HG03039 (cell line): ENCODE data around the gene SGIP1.

Experiments
- ATAC-seq: cut with Tn5 transposase; IDR thresholded peaks from one replicate; pipeline ENCODE4 v1.9.1; 2021; ENCODE audit warnings: mild to moderate bottlenecking, moderate library complexity; ENCODE audit not compliant: unreplicated experiment

SGIP1 gene

DNA sequence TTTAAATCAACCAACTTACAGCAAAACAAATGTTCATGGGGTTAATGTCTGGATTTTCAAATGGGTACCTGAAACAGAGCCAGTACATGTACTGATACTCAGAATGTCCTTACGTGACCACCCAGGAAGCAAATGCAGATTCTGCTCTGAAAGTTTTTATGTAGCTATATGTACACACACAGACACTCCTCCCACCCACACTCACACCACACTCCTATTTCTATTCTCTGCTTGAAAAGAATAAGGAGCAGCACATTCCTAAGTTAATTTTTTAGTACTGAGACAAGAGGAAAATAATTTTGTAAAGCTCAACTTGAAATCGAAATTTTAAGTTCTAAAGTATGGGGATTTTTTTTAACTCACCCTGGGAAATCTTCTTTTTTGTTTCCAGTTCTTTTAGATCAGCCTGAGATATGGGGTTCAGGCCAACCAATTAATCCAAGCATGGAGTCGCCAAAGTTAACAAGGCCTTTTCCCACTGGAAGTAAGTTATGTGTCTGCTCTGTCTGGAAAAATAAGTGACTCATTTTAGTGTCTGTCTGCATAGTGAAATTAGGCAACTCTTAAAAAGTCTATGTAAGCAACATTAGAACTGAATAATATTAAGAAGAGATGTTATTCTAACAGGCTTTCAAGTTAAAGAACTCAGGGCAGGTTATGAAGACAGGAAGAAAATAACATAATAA lies 142.8 kb downstream of the SGIP1 start:
- ATAC-seq: no peak

DNA sequence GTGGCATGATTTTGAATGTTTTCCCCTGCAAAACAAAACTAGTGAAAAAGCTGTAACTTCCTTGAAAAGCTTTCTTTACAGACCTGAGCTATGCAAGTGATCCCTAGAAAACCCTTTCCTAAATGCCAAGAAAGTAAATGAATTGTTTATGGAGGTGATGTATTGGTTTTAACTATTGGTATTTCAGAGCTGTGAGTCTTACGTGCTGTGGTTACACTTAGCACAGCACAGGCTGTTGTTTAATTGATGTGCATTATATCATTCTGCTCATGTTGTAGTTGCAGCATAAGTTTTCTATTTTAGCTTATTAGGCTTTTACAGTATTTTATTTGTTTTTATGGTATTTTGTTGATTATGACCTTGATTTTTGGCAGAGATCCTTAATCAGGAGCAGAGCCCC lies 144.2 kb downstream of the SGIP1 start:
- ATAC-seq: no peak

DNA sequence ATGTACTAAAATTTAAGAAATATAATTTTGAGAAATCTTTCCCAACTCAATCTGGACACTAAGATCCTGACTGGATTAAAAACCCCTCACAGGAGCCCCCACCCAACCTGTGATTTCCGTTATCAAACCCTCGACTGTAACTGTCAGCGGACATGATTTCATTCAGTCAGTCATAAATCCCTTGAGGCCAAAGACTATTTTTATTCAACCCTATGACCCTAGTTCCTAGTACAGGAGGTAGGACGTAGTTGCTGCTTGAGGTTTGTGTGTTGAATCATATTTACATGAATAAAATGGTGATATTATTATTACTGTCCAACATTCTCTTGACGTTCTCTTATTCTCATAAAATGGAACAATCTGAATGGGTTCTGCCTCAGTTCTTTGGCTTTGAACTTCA lies 145.2 kb downstream of the SGIP1 start:
- ATAC-seq: no peak

DNA sequence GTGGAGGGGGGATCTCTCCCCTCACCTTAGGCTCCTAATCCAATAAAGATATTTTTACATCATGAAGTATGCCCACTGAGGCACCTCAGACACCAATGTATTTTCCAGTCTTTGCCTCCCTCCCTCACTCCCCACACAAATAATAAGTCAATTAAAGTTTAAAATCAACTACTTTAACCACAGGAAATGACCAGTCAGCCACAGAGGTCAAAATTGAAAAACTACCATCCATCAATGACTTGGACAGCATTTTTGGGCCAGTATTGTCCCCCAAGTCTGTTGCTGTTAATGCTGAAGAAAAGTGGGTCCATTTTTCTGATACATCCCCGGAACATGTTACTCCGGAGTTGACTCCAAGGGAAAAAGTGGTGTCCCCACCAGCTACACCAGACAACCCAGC lies 147.7 kb downstream of the SGIP1 start:
- no peak for ATAC-seq

DNA sequence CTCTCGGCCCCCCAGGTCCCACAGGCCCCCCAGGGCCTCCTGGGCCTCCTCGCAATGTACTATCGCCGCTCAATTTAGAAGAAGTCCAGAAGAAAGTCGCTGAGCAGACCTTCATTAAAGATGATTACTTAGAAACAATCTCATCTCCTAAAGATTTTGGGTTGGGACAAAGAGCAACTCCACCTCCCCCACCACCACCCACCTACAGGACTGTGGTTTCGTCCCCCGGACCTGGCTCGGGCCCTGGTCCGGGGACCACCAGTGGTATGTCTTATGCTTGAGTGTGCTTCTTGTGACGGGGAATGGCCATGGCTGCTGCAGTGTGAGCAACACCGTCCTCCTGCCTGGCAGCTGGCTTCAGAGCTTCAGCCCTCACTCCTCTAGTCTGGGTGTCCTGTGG lies 148.2 kb downstream of the SGIP1 start:
- ATAC-seq: no peak

DNA sequence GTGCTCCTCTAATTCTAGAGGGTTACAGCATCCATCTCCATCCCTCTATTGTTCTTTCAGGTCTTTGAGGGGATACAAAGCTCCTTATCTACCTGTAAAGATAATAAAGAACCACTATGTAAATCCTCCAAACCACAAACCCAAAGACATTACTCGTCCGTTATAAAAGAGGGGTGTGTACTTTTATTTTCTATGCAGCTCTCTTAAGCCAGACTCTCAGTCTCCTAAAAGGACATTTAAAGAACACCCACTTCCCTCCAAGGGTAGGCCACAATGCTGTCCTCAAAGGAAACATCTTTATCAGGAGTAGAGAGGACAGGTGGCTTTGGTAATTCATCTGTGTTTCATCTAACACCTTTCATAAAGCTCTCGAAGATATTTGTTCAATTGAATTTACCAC lies 150.4 kb downstream of the SGIP1 start:
- ATAC-seq: no peak

DNA sequence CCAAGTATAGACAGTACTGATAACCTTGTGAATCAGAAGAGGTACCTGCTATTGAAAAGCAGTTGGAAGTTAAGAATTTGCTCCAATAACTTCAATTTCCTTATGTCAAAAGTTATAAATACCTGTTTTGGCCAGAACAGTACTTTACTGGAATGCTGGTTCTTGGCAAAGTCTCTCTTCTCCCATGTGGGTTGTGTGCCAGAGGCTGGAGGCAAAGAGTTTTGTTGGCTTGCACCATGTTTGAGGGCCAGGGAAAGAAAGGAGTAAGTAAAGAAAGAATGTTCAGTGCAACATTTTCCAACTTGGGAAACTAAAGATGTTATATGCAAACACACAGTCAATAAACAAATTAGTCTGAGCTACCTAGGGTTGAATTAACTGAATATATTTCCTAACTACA lies 151.3 kb downstream of the SGIP1 start:
- ATAC-seq: no peak

DNA sequence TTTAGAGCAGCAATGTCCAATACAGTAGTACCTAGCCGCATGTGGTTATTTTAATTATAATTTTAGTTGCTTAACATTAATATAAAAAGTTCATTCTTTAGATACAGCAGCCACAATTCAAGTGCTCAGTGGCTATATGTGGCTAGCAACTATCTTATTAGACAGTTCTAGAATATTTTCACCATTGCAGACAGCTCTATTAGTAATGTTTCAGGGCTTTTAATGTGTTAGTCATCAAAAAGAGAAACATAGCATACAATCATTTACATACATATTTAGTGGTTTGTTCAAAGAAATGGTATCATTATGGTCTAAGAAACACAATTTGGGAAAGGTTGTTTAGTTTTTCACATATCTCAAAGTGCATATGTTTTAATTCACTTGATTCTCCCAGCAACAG lies 151.7 kb downstream of the SGIP1 start:
- ATAC-seq: no peak

DNA sequence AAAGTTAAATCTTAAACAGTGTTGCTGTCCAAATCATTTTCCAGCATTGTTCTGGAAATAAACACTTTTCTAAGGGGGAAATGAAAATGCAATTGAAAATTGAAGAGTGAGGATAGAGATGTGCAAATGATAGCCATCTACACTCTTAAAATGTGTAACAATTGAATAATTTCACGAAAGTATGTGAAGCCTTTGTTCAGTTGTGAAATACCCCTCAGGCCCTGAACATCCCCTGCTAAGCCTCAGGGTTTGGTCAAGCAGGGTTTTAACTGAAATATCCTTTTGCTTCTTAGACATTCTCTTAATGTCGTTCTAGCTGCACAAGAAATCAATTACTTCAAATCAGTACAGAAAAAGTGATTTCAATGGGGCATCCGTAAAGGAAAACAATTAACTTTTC lies 152.5 kb downstream of the SGIP1 start:
- ATAC-seq: no peak

DNA sequence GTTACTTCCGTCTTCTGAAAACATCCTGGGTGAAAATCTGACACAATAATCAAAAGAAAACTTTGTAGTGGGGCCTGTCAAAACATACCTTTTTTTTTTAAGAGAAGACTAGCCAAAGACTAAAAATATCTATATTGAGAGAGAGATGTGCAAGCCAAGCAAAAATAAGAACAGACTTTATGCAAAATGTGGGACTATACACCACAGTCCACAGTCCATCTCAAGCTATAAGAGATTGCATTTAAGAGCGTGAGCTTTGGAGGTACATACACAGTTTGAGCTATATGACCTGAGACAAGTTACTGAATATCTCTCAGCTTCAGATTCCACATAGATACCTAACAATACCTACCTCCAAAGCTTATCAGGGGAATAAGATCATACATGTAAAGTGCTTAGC lies 153.4 kb downstream of the SGIP1 start:
- no peak for ATAC-seq

DNA sequence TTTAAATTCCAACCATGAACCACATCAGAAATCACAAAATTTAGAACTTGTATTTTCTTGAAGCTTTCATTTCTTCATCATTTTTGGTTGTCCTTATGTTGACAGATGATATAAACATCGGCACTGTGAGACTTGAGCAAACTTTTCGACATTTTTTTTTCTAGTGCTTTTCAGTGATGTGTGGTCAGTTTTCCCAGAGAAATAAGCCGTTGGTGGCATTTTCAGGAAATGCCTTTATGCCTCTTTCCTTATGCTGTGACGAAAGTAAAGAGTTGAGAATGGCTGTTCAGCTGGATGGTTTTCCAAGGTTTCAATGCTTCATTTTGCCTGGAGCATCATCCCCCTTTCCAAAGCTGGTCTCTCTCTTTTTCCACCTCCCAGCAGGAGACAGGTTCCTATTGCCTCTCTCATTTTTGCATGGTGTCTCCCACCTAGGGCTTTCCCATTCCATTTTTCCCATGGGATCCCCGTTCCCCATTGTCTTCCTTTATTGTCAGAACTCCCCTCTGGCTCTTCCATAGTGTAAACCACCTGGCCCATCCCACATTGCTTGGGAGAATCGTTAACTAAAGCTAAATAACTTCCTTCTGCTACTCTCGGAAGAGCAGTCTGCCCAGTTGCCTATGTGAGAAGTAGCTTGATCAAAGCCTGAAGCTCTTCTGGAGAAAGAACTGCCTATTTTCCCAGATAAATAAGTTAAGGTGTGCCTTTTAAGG lies 156.9 kb downstream of the SGIP1 start:
- ATAC-seq: no peak

DNA sequence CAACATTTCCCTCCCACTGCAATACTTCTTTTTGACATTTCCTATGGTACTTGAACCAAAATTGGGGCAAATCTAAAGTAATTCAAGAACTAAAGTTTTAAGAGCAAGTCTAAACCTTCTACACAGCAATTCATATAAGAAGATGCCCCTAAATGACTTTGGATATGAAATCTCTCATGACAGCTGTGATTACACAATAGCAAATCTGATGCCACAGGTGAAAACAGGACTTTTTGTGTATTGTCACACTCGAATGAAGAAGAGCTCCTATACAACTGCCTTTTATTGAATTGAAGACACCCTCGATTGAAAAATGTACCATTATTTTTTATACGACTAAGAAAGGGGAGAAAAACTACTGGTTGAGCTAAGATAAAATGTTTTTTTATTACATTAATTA lies 158.7 kb downstream of the SGIP1 start:
- ATAC-seq: no peak

DNA sequence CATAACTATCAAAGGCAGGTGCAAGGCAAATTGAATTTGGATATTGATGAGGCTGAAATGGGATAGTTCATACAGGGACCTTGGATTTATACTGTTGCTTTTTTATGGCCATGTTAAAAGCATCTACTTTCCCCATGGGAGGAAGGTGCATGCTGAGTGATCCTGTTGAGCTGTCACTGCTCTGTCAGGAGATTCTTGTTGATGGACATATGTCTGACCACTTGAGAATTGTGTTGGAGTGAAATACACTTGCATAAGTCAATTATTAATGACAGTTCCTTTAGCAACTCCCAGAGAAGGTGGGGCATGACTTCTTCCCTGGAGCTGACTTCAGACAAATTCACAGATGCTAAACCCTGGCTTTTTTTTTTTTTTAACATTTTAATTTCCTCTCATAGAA lies 159.9 kb downstream of the SGIP1 start:
- ATAC-seq: no peak

DNA sequence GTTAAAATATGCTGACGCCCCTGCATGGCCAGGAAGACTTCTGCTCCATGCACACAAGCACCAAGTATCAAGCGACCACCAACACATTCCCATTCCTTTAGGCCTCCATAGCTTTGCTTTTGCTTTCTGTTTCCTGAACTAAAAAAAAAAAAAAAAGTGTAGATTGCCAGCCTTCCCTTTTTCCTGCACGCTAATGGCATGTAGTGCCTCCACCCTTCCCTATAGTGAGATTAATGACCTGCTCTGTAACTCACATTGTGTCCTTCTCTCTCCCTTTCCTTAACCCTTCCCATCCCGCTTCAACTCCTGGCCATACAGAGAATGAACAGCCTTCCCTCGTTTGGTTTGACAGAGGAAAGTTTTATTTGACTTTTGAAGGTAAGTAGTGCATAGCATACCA lies 161.2 kb downstream of the SGIP1 start:
- ATAC-seq: no peak

DNA sequence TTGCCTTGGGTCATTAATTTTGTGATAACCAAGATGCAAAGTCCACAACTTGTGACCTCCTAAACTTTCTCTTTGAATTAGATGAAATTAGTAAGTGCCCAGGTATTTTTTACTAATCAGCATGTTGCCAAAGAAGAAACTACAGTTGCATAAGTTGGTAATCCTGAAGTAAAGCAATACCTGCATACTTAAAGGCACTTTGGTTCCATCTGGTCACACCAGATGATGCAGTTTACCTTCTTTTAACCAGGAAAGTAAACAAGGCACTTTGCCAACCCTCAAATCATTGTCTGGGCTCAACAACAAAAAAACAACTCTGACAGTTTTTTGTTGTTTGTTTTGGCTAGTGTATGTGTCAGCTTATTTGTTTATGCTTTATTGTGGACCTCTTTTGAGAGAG lies 162.8 kb downstream of the SGIP1 start:
- no peak for ATAC-seq

DNA sequence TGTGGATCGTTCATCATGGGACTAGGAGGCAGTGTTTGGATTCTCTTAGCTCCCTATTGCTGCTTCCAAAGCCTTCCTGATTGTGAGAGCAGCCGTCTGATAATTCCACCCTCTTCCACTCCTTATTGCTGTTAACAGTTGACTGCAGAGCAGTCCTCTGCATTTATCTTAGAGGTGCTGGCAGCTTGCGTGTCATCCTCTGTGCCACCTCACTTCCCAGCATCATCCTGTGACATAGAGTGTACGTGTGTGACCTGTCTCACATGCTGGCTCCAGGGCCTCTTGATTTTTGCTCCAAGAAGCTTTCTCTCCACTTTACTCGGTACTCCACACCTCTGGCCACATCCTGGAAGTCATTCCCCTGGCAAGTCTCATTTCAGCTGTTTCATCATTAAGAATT lies 165.3 kb downstream of the SGIP1 start:
- ATAC-seq: no peak

DNA sequence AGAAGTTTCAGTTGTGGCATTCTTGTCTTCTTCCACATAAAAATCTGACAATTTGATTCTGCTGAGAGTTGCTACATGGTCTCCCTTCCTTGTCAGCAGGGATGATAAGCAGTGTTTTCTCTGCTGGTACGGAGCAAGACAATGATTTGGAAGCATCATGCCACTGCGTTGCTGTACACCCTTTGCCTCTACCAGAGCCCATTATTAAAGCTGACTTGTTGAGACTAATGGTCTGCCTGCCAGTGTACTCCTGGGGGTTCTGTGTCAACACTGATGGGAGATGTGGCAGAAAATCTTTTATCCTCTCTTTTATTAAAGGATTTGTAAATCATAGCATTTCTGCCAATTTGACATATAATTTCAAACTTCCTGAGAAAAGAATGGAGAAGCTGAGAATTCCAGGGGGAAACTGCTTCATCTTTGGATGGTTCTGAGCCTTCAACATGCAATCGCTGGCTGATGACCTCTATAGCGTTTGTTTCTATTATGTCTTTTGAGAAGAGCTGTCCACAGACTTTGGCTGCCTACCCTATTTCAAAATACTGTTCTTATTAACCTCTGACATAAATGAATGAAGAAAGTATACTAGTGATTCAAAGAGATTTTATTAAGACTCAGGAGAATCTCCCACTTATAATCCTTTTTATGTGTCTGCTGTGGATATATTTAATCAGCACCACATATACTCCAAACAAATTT lies 170.4 kb downstream of the SGIP1 start:
- no peak for ATAC-seq

DNA sequence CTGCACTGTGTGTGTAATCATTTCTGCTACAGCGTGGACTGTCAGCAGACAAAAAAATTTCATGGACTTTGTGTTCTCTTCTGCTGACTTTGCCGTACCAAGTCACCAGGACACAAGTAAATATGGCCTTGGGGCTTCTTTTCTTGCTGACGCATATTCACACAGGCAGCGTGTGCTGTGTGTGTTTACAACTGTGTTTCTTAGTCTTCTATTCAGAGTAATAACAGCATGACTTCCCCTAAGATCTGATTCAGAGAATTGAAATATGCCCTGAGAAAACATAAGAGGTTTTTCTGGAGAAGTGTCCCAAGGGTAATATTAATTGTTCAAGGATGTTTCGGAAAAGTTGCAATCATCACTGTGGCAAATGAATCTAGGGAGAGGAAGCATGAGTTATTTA lies 171.2 kb downstream of the SGIP1 start:
- no peak for ATAC-seq

DNA sequence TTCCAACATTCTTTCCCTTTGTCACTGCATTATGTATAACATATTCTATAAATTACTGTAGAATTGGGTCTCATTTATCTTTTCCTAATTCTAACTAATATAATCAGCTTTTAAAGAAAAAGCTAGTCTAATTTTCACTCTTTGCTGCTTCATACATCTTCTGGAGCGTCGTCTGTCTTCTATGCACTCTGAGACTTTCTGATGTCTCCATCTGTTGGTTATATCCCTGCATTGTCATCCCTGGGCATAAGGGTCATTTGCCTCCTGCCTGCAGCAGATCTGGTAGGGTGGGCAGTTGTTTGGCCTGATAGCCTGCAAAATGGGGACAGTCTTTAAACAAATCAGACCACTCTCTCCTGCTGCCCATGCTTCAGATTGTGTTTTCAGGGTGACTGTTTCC lies 177.5 kb downstream of the SGIP1 start:
- no peak for ATAC-seq

DNA sequence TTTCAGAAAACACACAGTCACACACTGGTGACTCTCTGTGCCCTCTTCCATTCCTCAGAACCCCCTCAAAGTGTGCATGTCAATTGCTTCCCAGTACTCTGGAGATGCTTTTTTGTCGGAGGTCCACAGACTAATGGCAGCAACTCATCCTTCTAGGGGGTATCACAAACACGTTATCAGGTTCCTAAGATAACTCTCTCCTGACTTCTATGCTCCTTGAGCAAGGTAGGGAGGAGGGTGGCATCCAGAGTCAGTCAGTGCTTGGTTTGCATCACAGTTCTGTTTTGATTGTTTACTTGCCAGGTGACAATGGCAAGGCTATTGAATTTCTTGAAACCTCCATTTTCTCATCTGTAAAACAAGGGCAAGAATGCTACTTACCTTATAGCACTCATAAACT lies 178.9 kb downstream of the SGIP1 start:
- no peak for ATAC-seq

DNA sequence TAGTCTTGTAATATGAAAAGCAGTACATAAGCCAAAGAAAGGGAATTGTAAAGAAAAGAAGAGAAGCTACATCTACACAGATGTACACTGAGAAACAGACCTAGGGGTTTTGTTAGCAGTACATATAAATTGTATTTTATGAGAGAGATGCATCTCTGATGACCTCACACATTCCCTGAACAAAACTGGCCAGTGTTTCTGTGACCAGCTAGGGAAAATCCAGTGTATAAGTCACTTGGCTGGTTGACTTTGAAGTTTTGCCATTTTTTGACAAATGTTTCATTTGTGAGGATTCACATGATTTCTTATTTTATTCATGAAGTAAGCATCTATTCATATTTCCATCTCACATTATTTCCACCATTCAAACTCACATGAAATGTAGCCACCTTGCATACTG lies 190.0 kb downstream of the SGIP1 start:
- no peak for ATAC-seq
